Measurements from ENCODE around the gene CLSTN3. TPM values are rescaled to one million over a fixed set of nuclear protein-coding genes. Genes with fewer than 3 reads are reported as not detected.

Gene CLSTN3
- total RNA-seq, 1 experiment from 2014 or later: 111 TPM

GRCh38 chr12:7141351-7142005 lies 11.3 kb downstream of the CLSTN3 start:
- no peaks in the 10 kb centered on the region for H3K4me1 ChIP-seq (replicated peaks; ENCODE audit: insufficient read depth)
- H3K9me3 ChIP-seq (ENCODE audit: insufficient read depth, low read depth): no peaks in the 10 kb centered on the region
- H3K36me3 ChIP-seq (ENCODE audit: low read depth): peaks cover 11% of the 10 kb centered on the region; the same call in 1 of the 2 replicates
- H2AFZ ChIP-seq: no peak overlapping the region
- no peaks in the 10 kb centered on the region; the same call in 1 of the 2 replicates for H3F3A ChIP-seq (ENCODE audit: insufficient read depth, low read depth)
- no peaks in the 10 kb centered on the region for H3K27me3 ChIP-seq (ENCODE audit: insufficient read depth, low read depth)
- intact Hi-C loops (cut with micrococcal nuclease; ENCODE audit: unreplicated experiment): loop anchor here (1.0 to 2.0 kb wide), 3 partner anchors 47 to 497 kb away; partner anchors contain the start of gene C12orf57
- no peak overlapping the region for H3K4me3 ChIP-seq
- H3K4me2 ChIP-seq: no peak overlapping the region
- no TSS peak for BruUV-seq (replicated peaks)
- ChIA-PET POLR2A (ENCODE audit: unreplicated experiment) (interaction anchor here (0.5 to 0.6 kb wide), 2 partner anchors 126 to 263 kb away, joined by 7 to 32 read pairs; no protein-coding TSS in a partner anchor), CTCF (interaction anchor here (0.6 to 2.7 kb wide), 3 partner anchors 11 to 1878 kb away, joined by 4 to 11 read pairs (median 4); no protein-coding TSS in a partner anchor)
- TF ChIP-seq EZH2 (IDR thresholded peaks at IDR 0.05; ENCODE audit: low read depth): no peak
- TF ChIP-seq CTCF (conservative IDR thresholded peaks at IDR 0.05): no peak
- no peaks in the 10 kb centered on the region for H3K9me2 ChIP-seq (ENCODE audit: insufficient read depth)
- H4K20me1 ChIP-seq (ENCODE audit: insufficient read depth): no peaks in the 10 kb centered on the region; the same call in 1 of the 2 replicates
- no peak overlapping the region for H3K27ac ChIP-seq
- DNase-seq: no peak
- no peaks in the 10 kb centered on the region for H3K79me2 ChIP-seq (ENCODE audit: low read depth)

- Histone ChIP-seq H3K9me2 (ENCODE audit: insufficient read depth) (no peaks in the 10 kb centered on the region), H3K36me3 (ENCODE audit: low read depth) (peaks cover 4% of the 10 kb centered on the region; the same call in 1 of the 2 replicates), H3K4me1 (replicated peaks; ENCODE audit: insufficient read depth) (no peaks in the 10 kb centered on the region), H4K20me1 (ENCODE audit: insufficient read depth) (no peaks in the 10 kb centered on the region; the same call in 1 of the 2 replicates), H2AFZ (no peak overlapping the region), H3K27me3 (ENCODE audit: insufficient read depth, low read depth) (no peaks in the 10 kb centered on the region), H3K4me2 (no peak overlapping the region), H3F3A (ENCODE audit: insufficient read depth, low read depth) (no peaks in the 10 kb centered on the region; the same call in 1 of the 2 replicates), H3K27ac (no peak overlapping the region), H3K4me3 (no peak overlapping the region), H3K79me2 (ENCODE audit: low read depth) (no peaks in the 10 kb centered on the region), H3K9me3 (ENCODE audit: insufficient read depth, low read depth) (no peaks in the 10 kb centered on the region)
- CTCF ChIA-PET: interaction anchor here (0.6 to 2.7 kb wide), 5 partner anchors 10 to 1878 kb away, joined by 3 to 11 read pairs (median 4); no protein-coding TSS in a partner anchor
- TF ChIP-seq CTCF (conservative IDR thresholded peaks at IDR 0.05) (peak; percentile 91), EZH2 (IDR thresholded peaks at IDR 0.05; ENCODE audit: low read depth) (no peak)
- POLR2A ChIA-PET (ENCODE audit: unreplicated experiment): interaction anchor here (0.5 to 0.6 kb wide), 3 partner anchors 13 to 264 kb away, joined by 3 to 32 read pairs (median 7); no protein-coding TSS in a partner anchor
- BruUV-seq (replicated peaks): no TSS peak
- DNase-seq: peak; percentile 52 to 61
- intact Hi-C loops (cut with micrococcal nuclease; ENCODE audit: unreplicated experiment): loop anchor here (1.0 to 2.0 kb wide), 3 partner anchors 46 to 497 kb away; partner anchors contain the start of gene C12orf57
Observed at GRCh38 chr12:7142056-7142644, 12.0 kb downstream of the CLSTN3 start.

- Histone ChIP-seq H3F3A (ENCODE audit: insufficient read depth, low read depth) (no peaks in the 10 kb centered on the region; the same call in 1 of the 2 replicates), H4K20me1 (ENCODE audit: insufficient read depth) (no peaks in the 10 kb centered on the region; the same call in 1 of the 2 replicates), H3K36me3 (ENCODE audit: low read depth) (peaks cover 4% of the 10 kb centered on the region; the same call in 1 of the 2 replicates), H3K79me2 (ENCODE audit: low read depth) (no peaks in the 10 kb centered on the region), H2AFZ (no peak overlapping the region), H3K4me3 (no peak overlapping the region), H3K4me2 (no peak overlapping the region), H3K9me2 (ENCODE audit: insufficient read depth) (no peaks in the 10 kb centered on the region), H3K27ac (no peak overlapping the region), H3K9me3 (ENCODE audit: insufficient read depth, low read depth) (no peaks in the 10 kb centered on the region), H3K27me3 (ENCODE audit: insufficient read depth, low read depth) (no peaks in the 10 kb centered on the region), H3K4me1 (replicated peaks; ENCODE audit: insufficient read depth) (no peaks in the 10 kb centered on the region)
- TF ChIP-seq EZH2 (IDR thresholded peaks at IDR 0.05; ENCODE audit: low read depth) (no peak), CTCF (conservative IDR thresholded peaks at IDR 0.05) (no peak)
- POLR2A ChIA-PET (ENCODE audit: unreplicated experiment): interaction anchor here (0.6 kb wide), 1 partner anchor 12 kb away, joined by 3 read pairs; no protein-coding TSS in a partner anchor
- no TSS peak for BruUV-seq (replicated peaks)
- DNase-seq: no peak
- CTCF ChIA-PET: interaction anchor here (0.6 to 1.0 kb wide), 3 partner anchors 63 to 221 kb away, joined by 3 to 8 read pairs (median 3); no protein-coding TSS in a partner anchor
- intact Hi-C loops (cut with micrococcal nuclease; ENCODE audit: unreplicated experiment): loop anchor here (1.0 to 2.0 kb wide), 4 partner anchors 45 to 496 kb away; partner anchors contain the start of genes C12orf57 and C1S
Observed at GRCh38 chr12:7142809-7143465, 12.8 kb downstream of the CLSTN3 start.
